GM12878 (cell line): ENCODE data around the gene ARPC1A.

Experiments used
- CREM ChIP-seq: IDR thresholded peaks from 2 replicates; pipeline ENCODE4 v1.6.1; 2014; ENCODE audit warnings: antibody characterized with exemption, low read depth
- CTCF ChIP-seq, 3 experiments: IDR thresholded peaks in 2 of 3; conservative IDR thresholded peaks in 1 of 3; 2 replicates each; pipeline ENCODE4 v1.5.1; 2011; ENCODE audit warnings: low read depth in 3 of 3, low read length in 3 of 3, mild to moderate bottlenecking in 3 of 3, control low read depth in 2 of 3, moderate library complexity in 2 of 3, inconsistent platforms in 1 of 3, mixed read lengths in 1 of 3; ENCODE audit not compliant: control insufficient read depth in 2 of 3, insufficient read depth in 1 of 3; ENCODE audit errors: extremely low read depth in 1 of 3
- EZH2 ChIP-seq: IDR thresholded peaks from 2 replicates; pipeline ENCODE4 v1.6.1; 2012; ENCODE audit warnings: low read depth, mild to moderate bottlenecking, control low read depth, inconsistent platforms, low read length, borderline replicate concordance; ENCODE audit not compliant: control insufficient read depth
- FOXM1 ChIP-seq: IDR thresholded peaks from 2 replicates; pipeline ENCODE4 v1.6.1; 2012; ENCODE audit warnings: low read depth, mild to moderate bottlenecking, inconsistent platforms, low read length, moderate library complexity
- HCFC1 ChIP-seq: fragments of 150-350 bp; IDR thresholded peaks from 2 replicates; pipeline ENCODE4 v1.6.1; 2014; ENCODE audit warnings: low read length
- HDAC2 ChIP-seq: fragments of 200-600 bp; sonication (generic); IDR thresholded peaks from 2 replicates; pipeline ENCODE4 v1.6.1; 2017
- MYC ChIP-seq: IDR thresholded peaks from 2 replicates; pipeline ENCODE4 v1.6.1; 2011; ENCODE audit warnings: mild to moderate bottlenecking, low read length, moderate library complexity, inconsistent platforms; ENCODE audit not compliant: insufficient read depth, insufficient replicate concordance, insufficient read length, severe bottlenecking
- NRF1 ChIP-seq: conservative IDR thresholded peaks from 2 replicates; pipeline ENCODE4 v1.6.1; 2011; ENCODE audit warnings: mild to moderate bottlenecking, low read depth, low read length, improper control_type of control experiment
- SIN3A ChIP-seq: IDR thresholded peaks from 2 replicates; pipeline ENCODE4 v1.6.1; 2012; ENCODE audit warnings: low read depth, low read length, improper control_type of control experiment
- TCF7 ChIP-seq: IDR thresholded peaks from 2 replicates; pipeline ENCODE4 v1.6.1; 2014; ENCODE audit warnings: antibody characterized with exemption, borderline replicate concordance
- ZNF274 ChIP-seq: IDR thresholded peaks from one replicate; pipeline ENCODE4 v1.8.0; 2011; ENCODE audit not compliant: insufficient read length, insufficient read depth
- ZSCAN29 ChIP-seq: fragments of 450-650 bp; IDR thresholded peaks from 2 replicates; pipeline ENCODE4 v1.6.1; 2017; ENCODE audit warnings: mild to moderate bottlenecking, moderate library complexity

DNA sequence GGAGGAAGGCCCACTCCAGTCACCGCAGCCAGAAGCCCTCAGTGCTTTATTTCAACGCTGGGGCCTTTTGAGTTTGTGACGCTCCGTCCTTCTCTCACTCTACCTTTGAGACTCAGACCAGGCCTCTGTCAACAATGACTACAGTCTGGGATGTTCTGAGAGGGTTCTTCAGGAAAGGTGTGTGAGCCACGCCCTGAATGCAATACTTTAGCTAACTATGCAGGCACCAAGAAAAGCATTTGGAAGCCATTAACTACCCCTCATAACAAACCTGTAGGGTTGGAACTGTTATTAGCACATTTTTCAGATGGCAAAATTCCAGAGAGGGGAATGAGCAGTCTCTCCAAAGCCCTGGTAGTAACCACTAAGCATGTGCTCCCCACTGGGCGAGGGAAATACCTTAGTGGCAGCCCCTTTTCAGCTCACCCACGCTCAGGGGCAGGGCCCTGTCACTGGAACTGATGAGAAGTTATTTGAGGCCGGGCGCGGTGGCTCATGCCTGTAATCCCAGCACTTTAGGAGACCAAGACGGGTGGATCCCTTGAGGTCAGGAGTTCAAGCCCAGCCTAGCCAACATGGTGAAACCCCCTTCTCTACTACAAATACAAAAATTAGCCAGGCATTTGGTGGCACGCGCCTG, 43.2 kb downstream of the ARPC1A start:
- TF ChIP-seq ZNF274 (no peak), MYC (no peak), CREM (no peak), ZSCAN29 (no peak), SIN3A (no peak), CTCF (IDR thresholded peaks at IDR 0.05 in 2 of 3, conservative IDR thresholded peaks at IDR 0.05 in 1 of 3; ENCODE audit: control insufficient read depth in 2 of 3, extremely low read depth in 1 of 3, insufficient read depth in 1 of 3, low read depth in 3 of 3, low read length in 3 of 3) (no peak), TCF7 (no peak), HCFC1 (no peak), EZH2 (no peak), NRF1 (no peak), FOXM1 (no peak), HDAC2 (no peak)
